Activated CD8-positive, alpha-beta T cell treated with anti-CD3 and anti-CD28 coated beads for 36 hours (primary cell): Measurements from ENCODE around the gene SEMA6D. TPM values are rescaled to one million over a fixed set of nuclear protein-coding genes. Genes with fewer than 3 reads are reported as not detected.
"Not testable (repeated sequence)": the region's sequence is repeated elsewhere in the genome, so short reads cannot be mapped to it uniquely, and the experiment has no call there.

Experiments
- ATAC-seq: fragments of 200-7000 bp; cut with Tn5 transposase; one replicate; pipeline ENCODE4 v1.10.0; 2021; ENCODE audit warnings: mild to moderate bottlenecking, moderate library complexity
- CTCF ChIA-PET: fragments of 350-600 bp; sonication (Branson Sonifier 250); formaldehyde crosslinking; loops from one replicate; lab custom pipeline; 2021; ENCODE audit warnings: antibody characterized with exemption; lab: Charles Lee
- POLR2A ChIA-PET: fragments of 350-600 bp; sonication (Branson Sonifier 250); formaldehyde crosslinking; loops from one replicate; lab custom pipeline; 2021; ENCODE audit warnings: antibody characterized with exemption; lab: Charles Lee
- DNase-seq: peaks from one replicate; pipeline ENCODE4 v3.0.0-alpha.2; 2020
- H3K27ac Mint-ChIP-seq: one replicate; pipeline ENCODE4 v1.8.0; 2021; ENCODE audit warnings: mild to moderate bottlenecking, mixed read lengths
- H3K27me3 Mint-ChIP-seq: one replicate; pipeline ENCODE4 v1.8.0; 2021; ENCODE audit warnings: mixed read lengths
- H3K36me3 Mint-ChIP-seq: one replicate; pipeline ENCODE4 v1.8.0; 2021; ENCODE audit warnings: low read depth, mixed read lengths
- H3K4me1 Mint-ChIP-seq: one replicate; pipeline ENCODE4 v1.8.0; 2021; ENCODE audit warnings: low read depth, mixed read lengths
- H3K4me3 Mint-ChIP-seq: one replicate; pipeline ENCODE4 v1.8.0; 2021; ENCODE audit warnings: mild to moderate bottlenecking, moderate library complexity, mixed read lengths
- H3K9me3 Mint-ChIP-seq: one replicate; pipeline ENCODE4 v1.8.0; 2021; ENCODE audit warnings: mixed read lengths
- CTCF ChIP-seq: fragments of 200-600 bp; IDR thresholded peaks from one replicate; pipeline ENCODE4 v1.8.0; 2022; ENCODE audit warnings: antibody characterized with exemption, mild to moderate bottlenecking
- intact Hi-C: fragments of 100-400 bp; cut with micrococcal nuclease; formaldehyde crosslinking; loops from one replicate; pipeline ENCODE4 v1.10.0; 2022
- total RNA-seq, 2 experiments: library from RNA; stranded (reverse); gene quantifications; one replicate each; pipeline ENCODE4 v1.2.3, GENCODE V29; 2021

Gene SEMA6D
- total RNA-seq, 2 experiments from 2014 or later: not detected

- POLR2A ChIA-PET: no interaction called here
- no peaks in the 10 kb centered on the region for H3K36me3 Mint-ChIP-seq
- CTCF ChIA-PET: no interaction called here
- intact Hi-C loops: no loop called here
- TF ChIP-seq CTCF: no peak
- H3K9me3 Mint-ChIP-seq: no peaks in the 10 kb centered on the region
- no peaks in the 10 kb centered on the region for H3K4me1 Mint-ChIP-seq
- H3K27me3 Mint-ChIP-seq: no peaks in the 10 kb centered on the region
- H3K4me3 Mint-ChIP-seq: no peak overlapping the region
- DNase-seq: no peak
- H3K27ac Mint-ChIP-seq: no peak overlapping the region
- no peak for ATAC-seq
Observed at GRCh38 chr15:47731230-47731629, 13.9 kb downstream of the SEMA6D start.

- Mint-ChIP-seq H3K36me3 (no peaks in the 10 kb centered on the region), H3K27me3 (no peaks in the 10 kb centered on the region)
- ATAC-seq: no peak
Observed at GRCh38 chr15:47732248-47732647, 14.9 kb downstream of the SEMA6D start.

GRCh38 chr15:47733085-47733484 lies 15.8 kb downstream of the SEMA6D start:
- no peak for ATAC-seq
- no peak for TF ChIP-seq CTCF
- intact Hi-C loops: no loop called here
- Mint-ChIP-seq H3K27ac (no peak overlapping the region), H3K4me1 (no peaks in the 10 kb centered on the region), H3K27me3 (peaks cover 1% of the 10 kb centered on the region), H3K9me3 (no peaks in the 10 kb centered on the region), H3K36me3 (no peaks in the 10 kb centered on the region), H3K4me3 (no peak overlapping the region)
- ChIA-PET CTCF (no interaction called here), POLR2A (no interaction called here)
- no peak for DNase-seq

More at GRCh38 chr15:47732248-47732647, 14.9 kb downstream of the SEMA6D start:
- Mint-ChIP-seq H3K9me3 (no peaks in the 10 kb centered on the region), H3K27ac (no peak overlapping the region), H3K4me1 (no peaks in the 10 kb centered on the region), H3K4me3 (no peak overlapping the region)
- DNase-seq: no peak
- intact Hi-C loops: no loop called here
- POLR2A ChIA-PET: no interaction called here
- CTCF ChIA-PET: no interaction called here
- TF ChIP-seq CTCF: no peak

- TF ChIP-seq CTCF: no peak
- ChIA-PET CTCF (no interaction called here), POLR2A (no interaction called here)
- intact Hi-C loops: no loop called here
- ATAC-seq: no peak
- H3K4me3 Mint-ChIP-seq: no peak overlapping the region
- no peaks in the 10 kb centered on the region for H3K36me3 Mint-ChIP-seq
- peaks cover 3% of the 10 kb centered on the region for H3K27me3 Mint-ChIP-seq
- no peaks in the 10 kb centered on the region for H3K4me1 Mint-ChIP-seq
- H3K27ac Mint-ChIP-seq: no peak overlapping the region
- H3K9me3 Mint-ChIP-seq: no peaks in the 10 kb centered on the region
- no peak for DNase-seq
Observed at GRCh38 chr15:47736143-47736786, 19.0 kb downstream of the SEMA6D start.

DNA sequence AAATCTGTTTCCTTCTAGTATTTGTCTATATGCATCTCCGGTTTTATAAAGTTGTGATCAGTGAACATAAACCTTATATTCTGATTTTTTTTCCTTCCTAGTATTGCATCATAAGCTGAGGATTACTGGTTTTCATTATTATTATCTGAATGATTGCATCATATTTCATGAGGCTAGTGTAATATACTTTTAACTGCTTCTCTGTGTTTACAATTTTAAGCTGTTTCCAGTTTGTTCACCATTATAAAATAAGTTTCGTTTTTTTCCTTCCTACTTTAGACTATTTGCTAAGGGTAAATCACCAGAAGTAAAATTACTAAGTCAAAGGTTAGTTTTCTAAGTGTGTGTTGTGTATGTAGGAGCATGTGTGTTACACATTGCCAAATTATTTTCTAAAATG lies 20.2 kb downstream of the SEMA6D start:
- ChIA-PET POLR2A (interaction anchor here (0.6 to 1.0 kb wide), 2 partner anchors 443 to 507 kb away, joined by 3 read pairs; no protein-coding TSS in a partner anchor), CTCF (no interaction called here)
- intact Hi-C loops: no loop called here
- DNase-seq: no peak
- H3K36me3 Mint-ChIP-seq: no peaks in the 10 kb centered on the region
- H3K9me3 Mint-ChIP-seq: no peaks in the 10 kb centered on the region
- no peak for TF ChIP-seq CTCF
- no peak overlapping the region for H3K27ac Mint-ChIP-seq
- H3K4me1 Mint-ChIP-seq: no peaks in the 10 kb centered on the region
- H3K27me3 Mint-ChIP-seq: peaks cover 3% of the 10 kb centered on the region
- ATAC-seq: no peak
- no peak overlapping the region for H3K4me3 Mint-ChIP-seq

DNA sequence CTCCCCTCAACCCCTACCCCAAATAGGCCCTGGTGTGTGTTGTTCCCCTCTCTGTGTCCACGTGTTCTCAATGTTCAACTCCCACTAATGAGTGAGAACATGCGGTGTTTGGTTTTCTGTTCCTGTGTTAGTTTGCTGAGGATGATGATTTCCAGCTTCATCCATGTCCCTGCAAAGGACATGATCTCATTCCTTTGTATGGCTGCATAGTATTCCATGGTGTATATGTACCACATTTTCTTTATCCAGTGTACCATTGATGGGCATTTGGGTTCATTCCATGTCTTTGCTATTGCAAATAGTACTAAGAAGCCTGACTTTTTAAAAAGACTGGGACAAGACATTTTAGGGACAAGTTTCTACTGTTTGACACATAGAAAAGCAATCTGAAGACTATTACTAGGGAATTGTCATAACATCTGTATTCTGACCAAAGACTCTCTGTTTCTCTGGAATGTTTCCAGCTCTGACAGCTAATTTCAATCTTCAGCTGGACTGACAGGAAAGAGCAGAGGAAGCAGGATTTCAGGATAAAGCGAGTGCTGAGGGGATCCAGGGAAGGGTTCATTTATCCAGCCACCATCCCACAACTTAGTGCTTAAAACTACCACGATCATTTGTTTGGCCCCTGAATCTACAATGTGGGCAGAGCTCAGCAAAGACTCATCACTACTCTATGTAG lies 21.0 kb downstream of the SEMA6D start:
- H3K27me3 Mint-ChIP-seq, H3K9me3 Mint-ChIP-seq, H3K4me1 Mint-ChIP-seq: not testable (repeated sequence)

More for the DNA sequence above, 21.0 kb downstream of the SEMA6D start:
- DNase-seq, H3K27ac Mint-ChIP-seq, CTCF ChIA-PET, intact Hi-C loops, H3K4me3 Mint-ChIP-seq, ATAC-seq, H3K36me3 Mint-ChIP-seq: not testable (repeated sequence)
- POLR2A ChIA-PET: interaction anchor here (1.0 kb wide), 1 partner anchor 442 kb away, joined by 3 read pairs; no protein-coding TSS in a partner anchor
